ENCODE measurements around the gene ELMO3. TPM values are rescaled to one million over a fixed set of nuclear protein-coding genes. Genes with fewer than 3 reads are reported as not detected.

Gene ELMO3
- total RNA-seq, 1 experiment from 2014 or later = 8.6 TPM

GRCh38 chr16:67250045-67250327 lies 51.1 kb downstream of the ELMO3 start:
- no peak overlapping the region for H2AFZ ChIP-seq (ENCODE audit: low read length)
- H3K4me1 ChIP-seq (ENCODE audit: insufficient read depth, low read length) = peaks cover 4% of the 10 kb centered on the region; the same call in 1 of the 2 replicates
- no peak overlapping the region for H2BK15ac ChIP-seq (ENCODE audit: low read depth, low read length)
- no peaks in the 10 kb centered on the region for H3K9me3 ChIP-seq (ENCODE audit: control insufficient read depth, low read depth, low read length)
- H3K14ac ChIP-seq (ENCODE audit: insufficient read depth, low read length) = no peak overlapping the region
- H3K18ac ChIP-seq (ENCODE audit: insufficient read length, low read depth, low read length) = no peak overlapping the region
- H4K8ac ChIP-seq (replicated peaks; ENCODE audit: insufficient read length, low read depth, low read length) = no peak overlapping the region
- H2BK20ac ChIP-seq (ENCODE audit: low read depth, low read length, poor library complexity, severe bottlenecking) = no peak overlapping the region
- Mint-ChIP-seq H3K36me3 (ENCODE audit: insufficient read depth in 1 of 3, low read depth in 3 of 3) (peaks cover 0 to 7% (median 0%) of the 10 kb centered on the region in 3 experiments; a peak in 2 of 7 replicates), H3K27ac (no peak overlapping the region), H3K27me3 (ENCODE audit: low read depth) (peaks cover 24% of the 10 kb centered on the region), H3K4me3 (peak overlapping the region; percentile 75 to 83), H3K4me1 (peaks cover 29 to 30% of the 10 kb centered on the region in 2 experiments), H3K9me3 (no peaks in the 10 kb centered on the region)
- no peak overlapping the region for H3K56ac ChIP-seq (ENCODE audit: insufficient read length, low read depth, low read length)
- H2BK5ac ChIP-seq (ENCODE audit: insufficient read length, low read length) = no peak overlapping the region
- peaks cover 31% of the 10 kb centered on the region for H3K23me2 ChIP-seq (ENCODE audit: insufficient read length, low read depth, low read length, poor library complexity, severe bottlenecking)
- no peak overlapping the region for H3K27ac ChIP-seq (ENCODE audit: insufficient read length, low read depth, low read length)
- H3K4me2 ChIP-seq (ENCODE audit: insufficient read depth, insufficient read length, low read length) = peak overlapping the region; percentile 65
- H4K91ac ChIP-seq (ENCODE audit: insufficient read length, low read depth, low read length) = no peak overlapping the region
- no peak overlapping the region for H3K23ac ChIP-seq (ENCODE audit: insufficient read length, low read depth, low read length)
- H2BK120ac ChIP-seq (ENCODE audit: low read depth, low read length, poor library complexity, severe bottlenecking) = no peak overlapping the region
- no peak overlapping the region for H3T11ph ChIP-seq (ENCODE audit: low read length)
- no peaks in the 10 kb centered on the region for H4K20me1 ChIP-seq (ENCODE audit: control insufficient read depth, insufficient read depth, insufficient read length)
- no peak overlapping the region for H4K5ac ChIP-seq (ENCODE audit: insufficient read length, low read depth, low read length)
- TF ChIP-seq CTCF (conservative IDR thresholded peaks at IDR 0.05) = no peak
- no peak for DNase-seq
- H2BK12ac ChIP-seq (ENCODE audit: insufficient read length, low read depth, low read length) = no peak overlapping the region
- H3K4ac ChIP-seq (ENCODE audit: low read depth, low read length) = no peak overlapping the region
- H3K79me2 ChIP-seq (ENCODE audit: insufficient read depth, low read length) = no peaks in the 10 kb centered on the region
- no peaks in the 10 kb centered on the region; the same call in 1 of the 2 replicates for H3K27me3 ChIP-seq (ENCODE audit: insufficient read depth, low read length)
- H3K9ac ChIP-seq (ENCODE audit: extremely low read depth, insufficient read length, low read length) = no peak overlapping the region
- H2AK5ac ChIP-seq (ENCODE audit: insufficient read length, low read length) = no peak overlapping the region
- no CpG with 5 or more reads among the region's 4 CpGs for WGBS (ENCODE audit: extremely low coverage, insufficient read length, low lambda C conversion rate)
- no peaks in the 10 kb centered on the region for H3K79me1 ChIP-seq (ENCODE audit: insufficient read depth, low read depth, low read length, poor library complexity, severe bottlenecking)

All from H9 (cell line).